A375 (cell line): Measurements from ENCODE around the gene PARP15. TPM values are rescaled to one million over a fixed set of nuclear protein-coding genes. Genes with fewer than 3 reads are reported as not detected.

ENCODE experiments used
- total RNA-seq: library from RNA; depleted of rRNA; stranded (reverse); fragments of >200 nt; shearing (Covaris generic); gene quantifications from 2 replicates; pipeline ENCODE4 v1.2.3, GENCODE V29; 2014; rRNA removed

The PARP15 gene
- not detected in 2 replicates for total RNA-seq

GRCh38 chr3:122577409-122578031 is at the start of gene PARP15:
Gene PARP15 (plus strand): TSS chr3:122577650. CDS start chr3:122577668, 18 bp downstream.

GRCh38 chr3:122564155-122564912 is 13.1 kb upstream of the PARP15 start, which contains the start of the genes DTX3L and PARP9:
Gene DTX3L (plus strand): TSS chr3:122564338. CDS start chr3:122564427, 89 bp downstream.
Gene PARP9 (minus strand): TSS chr3:122564300. CDS start chr3:122559620, 4,680 bp downstream.

GRCh38 chr3:122680475-122681283 is 103.2 kb downstream of the PARP15 start, which contains the start of gene PARP14:
Gene PARP14 (plus strand): TSS chr3:122680839. CDS start chr3:122680884, 45 bp downstream.

Other genes with a start within 250 kb of the PARP15 start
- 92.6 and 114 TPM in 2 replicates for gene MIX23, start 194.4 kb upstream of the PARP15 start, total RNA-seq
- 28.5 and 50.6 TPM in 2 replicates for gene FAM162A, start 193.5 kb upstream of the PARP15 start, total RNA-seq
- gene WDR5B, start 161.6 kb upstream of the PARP15 start, total RNA-seq = 3.5 and 4.3 TPM in 2 replicates
- gene KPNA1, start 62.7 kb upstream of the PARP15 start, total RNA-seq = 22.9 and 24.0 TPM in 2 replicates
- 7.2 and 7.6 TPM in 2 replicates for gene PARP9, start 13.3 kb upstream of the PARP15 start, total RNA-seq
- gene DTX3L, start 13.3 kb upstream of the PARP15 start, total RNA-seq = 11.8 and 12.4 TPM in 2 replicates
- gene PARP14, start 103.2 kb downstream of the PARP15 start, total RNA-seq = 25.7 and 29.7 TPM in 2 replicates
- 5.4 and 5.6 TPM in 2 replicates for gene HSPBAP1, start 216.2 kb downstream of the PARP15 start, total RNA-seq
- 15.3 TPM in 2 replicates for gene SLC49A4, start 217.4 kb downstream of the PARP15 start, total RNA-seq